Neural progenitor cell (in vitro differentiated cells): ENCODE data around the gene XYLT1.

Experiments used
- CTCF ChIP-seq: fragments of 200-600 bp; sonication (generic); IDR thresholded peaks from 2 replicates; pipeline ENCODE4 v1.5.1; 2017; ENCODE audit warnings: antibody characterized with exemption, mild to moderate bottlenecking
- EZH2 ChIP-seq: fragments of 200-600 bp; sonication (generic); IDR thresholded peaks from 2 replicates; pipeline ENCODE4 v1.6.1; 2017; ENCODE audit warnings: antibody characterized with exemption, mild to moderate bottlenecking, moderate library complexity

- TF ChIP-seq CTCF, result no peak
- TF ChIP-seq EZH2, result no peak
Measured at GRCh38 chr16:17293813-17294558, 176.8 kb downstream of the XYLT1 start.
